ENCODE data around the gene ZSWIM8. TPM values are rescaled to one million over a fixed set of nuclear protein-coding genes. Genes with fewer than 3 reads are reported as not detected.

Gene ZSWIM8
- total and polyA plus RNA-seq, 2 experiments from 2014 or later, result 20.5 to 30.4 TPM

- DNase-seq (ENCODE audit: low spot score) (no peak), ATAC-seq (no peak)
- no peak overlapping the region for H3K4me3 Mint-ChIP-seq
- no peaks in the 10 kb centered on the region for H3K27me3 ChIP-seq (ENCODE audit: insufficient read depth)
- H3F3A ChIP-seq (replicated peaks; ENCODE audit: low read depth), result no peaks in the 10 kb centered on the region; the same call in 1 of the 2 replicates
- no peak overlapping the region for H3K27ac ChIP-seq (ENCODE audit: low read depth)
- H3K4me1 ChIP-seq (ENCODE audit: insufficient read depth), result no peaks in the 10 kb centered on the region
- H3K4me2 ChIP-seq, result no peak overlapping the region
- H3K36me3 ChIP-seq (ENCODE audit: insufficient read depth), result peaks cover 13% of the 10 kb centered on the region
- TF ChIP-seq ETS1 (IDR thresholded peaks at IDR 0.05), result no peak
- no peak for TF ChIP-seq STAT1 (IDR thresholded peaks at IDR 0.05; ENCODE audit: unreplicated experiment)
- TF ChIP-seq REST (IDR thresholded peaks at IDR 0.05; ENCODE audit: unreplicated experiment), result no peak
- TF ChIP-seq NANOG (IDR thresholded peaks at IDR 0.05; ENCODE audit: borderline replicate concordance), result no peak
- no peak for TF ChIP-seq JUNB (IDR thresholded peaks at IDR 0.05; ENCODE audit: unreplicated experiment)
- no peak for TF ChIP-seq ZNF114 (CRISPR knock-in tag; IDR thresholded peaks at IDR 0.05)
- TF ChIP-seq ZNF462 (CRISPR knock-in tag; IDR thresholded peaks at IDR 0.05), result no peak
- TF ChIP-seq POLR2AphosphoS5 (IDR thresholded peaks at IDR 0.05; ENCODE audit: low read depth), result no peak
- TF ChIP-seq ZNF331 (CRISPR knock-in tag; IDR thresholded peaks at IDR 0.05; ENCODE audit: low read depth), result no peak
- TF ChIP-seq CREB1 (CRISPR knock-in tag; IDR thresholded peaks at IDR 0.05; ENCODE audit: low read depth), result no peak
- TF ChIP-seq EZH2 (IDR thresholded peaks at IDR 0.05; ENCODE audit: low read depth, unreplicated experiment), result no peak
- TF ChIP-seq CTCF (conservative IDR thresholded peaks at IDR 0.05; ENCODE audit: low read depth in 2 of 2), result no peak
- TF ChIP-seq EZH2phosphoT487 (IDR thresholded peaks at IDR 0.05; ENCODE audit: unreplicated experiment), result no peak
- H3K9me2 ChIP-seq (ENCODE audit: insufficient read depth), result no peaks in the 10 kb centered on the region
- H4K20me1 ChIP-seq (replicated peaks; ENCODE audit: insufficient read depth), result peaks cover 6% of the 10 kb centered on the region; the same call in 1 of the 2 replicates
- no peaks in the 10 kb centered on the region for H3K9me3 Mint-ChIP-seq
- H3K4me3 ChIP-seq, result no peak overlapping the region
- no peak overlapping the region for H2AFZ ChIP-seq
- H3K4me1 Mint-ChIP-seq, result peaks cover 3% of the 10 kb centered on the region; the same call in 1 of the 3 replicates
- H3K27me3 Mint-ChIP-seq (ENCODE audit: insufficient read depth, low read depth, poor library complexity), result peaks cover 7% of the 10 kb centered on the region
- no peaks in the 10 kb centered on the region for H3K79me2 ChIP-seq (replicated peaks; ENCODE audit: insufficient read depth)
- H3K27ac Mint-ChIP-seq, result no peak overlapping the region
- H3K36me3 Mint-ChIP-seq (ENCODE audit: low read depth), result peaks cover 46% of the 10 kb centered on the region
These were observed 54.0 kb downstream of the ZSWIM8 start for GRCh38 chr10:73839276-73839966.

Measured in GM23338 (cell line).